H1 (cell line): ENCODE data around the gene PFKP. TPM values are rescaled to one million over a fixed set of nuclear protein-coding genes. Genes with fewer than 3 reads are reported as not detected.

Source experiments
- CTCF ChIA-PET: fragments of 300-600 bp; sonication (Branson Sonifier 250); formaldehyde crosslinking; loops from one replicate; lab custom pipeline; 2021; ENCODE audit not compliant: partially characterized antibody; lab: Charles Lee
- POLR2A ChIA-PET: fragments of 300-600 bp; sonication (Branson Sonifier 250); formaldehyde crosslinking; loops from one replicate; lab custom pipeline; 2021; ENCODE audit warnings: inconsistent platforms; ENCODE audit not compliant: partially characterized antibody; lab: Charles Lee
- DNase-seq, 2 experiments: peaks; one replicate each; pipeline versions ENCODE4 v3.0.0 to v3.0.0-alpha.2; 2010 to 2022; ENCODE audit warnings: low spot score in 2 of 2, low read depth in 1 of 2, mixed read lengths in 1 of 2
- FAIRE-seq: peaks from 2 replicates; lab custom pipeline; 2011; peaks lifted over from hg19 to GRCh38; lab: Jason Lieb, UNC
- H2AFZ ChIP-seq: 2 replicates; pipeline ENCODE4 v1.8.1; 2012; ENCODE audit warnings: low read length, inconsistent platforms
- H2AK5ac ChIP-seq: 2 replicates; pipeline ENCODE4 v1.6.1; 2013; ENCODE audit warnings: low read depth, low read length
- H2BK120ac ChIP-seq: replicated peaks from 2 replicates; pipeline ENCODE3; 2013; ENCODE audit warnings: low read depth, low read length, inconsistent platforms
- H2BK12ac ChIP-seq: 2 replicates; pipeline ENCODE4 v1.6.1; 2013; ENCODE audit warnings: low read depth, low read length
- H2BK15ac ChIP-seq: 2 replicates; pipeline ENCODE4 v1.6.1; 2013; ENCODE audit warnings: low read length
- H2BK20ac ChIP-seq: 2 replicates; pipeline ENCODE4 v1.6.1; 2013; ENCODE audit warnings: low read length
- H2BK5ac ChIP-seq: 2 replicates; pipeline ENCODE4 v1.6.1; 2013; ENCODE audit warnings: low read depth, low read length
- H3K14ac ChIP-seq: 2 replicates; pipeline ENCODE4 v1.6.1; 2013; ENCODE audit warnings: inconsistent platforms; ENCODE audit not compliant: insufficient read length
- H3K18ac ChIP-seq: 2 replicates; pipeline ENCODE4 v1.6.1; 2013; ENCODE audit warnings: low read length; ENCODE audit errors: extremely low read depth
- H3K23ac ChIP-seq: 2 replicates; pipeline ENCODE4 v1.6.1; 2013; ENCODE audit warnings: inconsistent platforms; ENCODE audit not compliant: insufficient read length
- H3K23me2 ChIP-seq: 2 replicates; pipeline ENCODE4 v1.6.1; 2013; ENCODE audit warnings: low read depth, low read length
- H3K27ac ChIP-seq: 2 replicates; pipeline ENCODE4 v1.6.1; 2011; ENCODE audit warnings: low read depth, low read length, inconsistent platforms
- H3K27me3 ChIP-seq, 4 experiments: replicated peaks in 1 of 4; 1 replicate in 1 of 4; 2 replicates in 3 of 4; pipeline versions ENCODE4 v1.6.1 to v1.8.1; 2011 to 2013; ENCODE audit warnings: low read length in 3 of 4, mild to moderate bottlenecking in 3 of 4, inconsistent platforms in 2 of 4, mixed read lengths in 2 of 4, moderate library complexity in 1 of 4; ENCODE audit not compliant: control insufficient read depth in 3 of 4, insufficient read depth in 3 of 4; ENCODE audit errors: extremely low read depth in 1 of 4
- H3K36me3 ChIP-seq, 4 experiments: 2 replicates each; pipeline versions ENCODE4 v1.6.1 to v1.8.1; 2011 to 2013; ENCODE audit warnings: mild to moderate bottlenecking in 4 of 4, low read length in 3 of 4, moderate library complexity in 2 of 4, control low read depth in 1 of 4, inconsistent platforms in 1 of 4; ENCODE audit not compliant: insufficient read depth in 4 of 4, control insufficient read depth in 2 of 4
- H3K4ac ChIP-seq: replicated peaks from 2 replicates; pipeline ENCODE3; 2013; ENCODE audit warnings: low read length, low read depth, mixed read lengths, inconsistent platforms; ENCODE audit not compliant: insufficient read length
- H3K4me1 ChIP-seq, 4 experiments: replicated peaks in 1 of 4; 1 replicate in 1 of 4; 2 replicates in 3 of 4; pipeline versions ENCODE4 v1.6.1 to v1.8.1; 2011 to 2013; ENCODE audit warnings: low read length in 3 of 4, inconsistent platforms in 2 of 4, mixed read lengths in 1 of 4; ENCODE audit not compliant: insufficient read depth in 4 of 4, control insufficient read depth in 3 of 4
- H3K4me2 ChIP-seq, 2 experiments: 2 replicates each; pipeline versions ENCODE4 v1.6.1 to v1.8.1; 2011 to 2013; ENCODE audit warnings: low read depth in 2 of 2, low read length in 2 of 2, control low read depth in 1 of 2, inconsistent platforms in 1 of 2, mild to moderate bottlenecking in 1 of 2; ENCODE audit not compliant: insufficient read depth in 1 of 2
- H3K4me3 ChIP-seq, 4 experiments: fragments of 200-600, 300-600 bp in 1 of 4; sonication (generic), shearing (Covaris generic), sonication (Bioruptor Twin) in 1 of 4; 2 replicates each; pipeline versions ENCODE4 v1.5.1 to v1.8.1; 2011 to 2016; ENCODE audit warnings: low read length in 4 of 4, low read depth in 3 of 4, control low read depth in 2 of 4, inconsistent platforms in 2 of 4, mild to moderate bottlenecking in 2 of 4, mixed read lengths in 1 of 4, moderate library complexity in 1 of 4; ENCODE audit not compliant: insufficient read depth in 2 of 4; ENCODE audit errors: extremely low read depth in 1 of 4
- H3K56ac ChIP-seq: replicated peaks from 2 replicates; pipeline ENCODE3; 2013; ENCODE audit warnings: low read depth, mild to moderate bottlenecking, mixed read lengths, low read length, inconsistent platforms; ENCODE audit not compliant: insufficient read length
- H3K79me1 ChIP-seq: 2 replicates; pipeline ENCODE4 v1.6.1; 2013; ENCODE audit warnings: low read depth, low read length, control low read depth
- H3K79me2 ChIP-seq, 2 experiments: 2 replicates each; pipeline versions ENCODE4 v1.6.1 to v1.8.1; 2012 to 2013; ENCODE audit warnings: low read length in 2 of 2, mild to moderate bottlenecking in 2 of 2, inconsistent platforms in 1 of 2; ENCODE audit not compliant: insufficient read depth in 2 of 2, control insufficient read depth in 1 of 2
- H3K9ac ChIP-seq, 4 experiments: replicated peaks in 1 of 4; 1 replicate in 1 of 4; 2 replicates in 3 of 4; pipeline versions ENCODE4 v1.6.1 to v1.8.1; 2011 to 2013; ENCODE audit warnings: low read depth in 3 of 4, low read length in 3 of 4, control low read depth in 2 of 4, mild to moderate bottlenecking in 2 of 4, moderate library complexity in 2 of 4, inconsistent platforms in 1 of 4; ENCODE audit errors: extremely low read depth in 1 of 4
- H3K9me3 ChIP-seq, 2 experiments: 2 replicates each; pipeline versions ENCODE4 v1.6.1 to v1.8.1; 2012 to 2013; ENCODE audit warnings: mild to moderate bottlenecking in 2 of 2, moderate library complexity in 2 of 2, control low read depth in 1 of 2, inconsistent platforms in 1 of 2, low read depth in 1 of 2, low read length in 1 of 2, mixed read lengths in 1 of 2; ENCODE audit not compliant: insufficient read depth in 2 of 2
- H4K20me1 ChIP-seq, 2 experiments: replicated peaks in 1 of 2; 2 replicates each; pipeline versions ENCODE3 to v1.8.1; 2011 to 2013; ENCODE audit warnings: inconsistent platforms in 2 of 2, low read length in 2 of 2, mild to moderate bottlenecking in 1 of 2; ENCODE audit not compliant: insufficient read depth in 2 of 2, control insufficient read depth in 1 of 2
- H4K5ac ChIP-seq: 2 replicates; pipeline ENCODE4 v1.6.1; 2013; ENCODE audit warnings: low read length, low read depth, mixed read lengths, inconsistent platforms; ENCODE audit not compliant: insufficient read length
- H4K8ac ChIP-seq: 2 replicates; pipeline ENCODE4 v1.8.0; 2013; ENCODE audit warnings: mild to moderate bottlenecking, moderate library complexity, low read length, inconsistent platforms; ENCODE audit not compliant: insufficient read depth; ENCODE audit errors: extremely low read depth
- H4K91ac ChIP-seq: replicated peaks from 2 replicates; pipeline ENCODE3; 2013; ENCODE audit warnings: low read length, mixed read lengths, inconsistent platforms; ENCODE audit not compliant: insufficient read length
- CBX8 ChIP-seq: fragments of 300-800, 300-1000 bp; sonication (generic); IDR thresholded peaks from 2 replicates; pipeline ENCODE4 v1.7.1; 2016; ENCODE audit warnings: low read depth, low read length, borderline replicate concordance
- CEBPB ChIP-seq: IDR thresholded peaks from 2 replicates; pipeline ENCODE4 v1.6.1; 2012; ENCODE audit warnings: low read depth, low read length
- CHD2 ChIP-seq: IDR thresholded peaks from 2 replicates; pipeline ENCODE4 v1.6.1; 2012; ENCODE audit warnings: low read length, improper control_type of control experiment
- FOSL1 ChIP-seq: IDR thresholded peaks from 2 replicates; pipeline ENCODE4 v1.6.1; 2011; ENCODE audit warnings: mild to moderate bottlenecking, low read depth, low read length, moderate library complexity; ENCODE audit not compliant: insufficient read depth
- SIN3A ChIP-seq, 2 experiments: IDR thresholded peaks in 1 of 2; conservative IDR thresholded peaks in 1 of 2; 2 replicates each; pipeline ENCODE4 v1.6.1; 2011 to 2012; ENCODE audit warnings: low read length in 2 of 2, improper control_type of control experiment in 1 of 2, low read depth in 1 of 2, mild to moderate bottlenecking in 1 of 2
- SP2 ChIP-seq: IDR thresholded peaks from 2 replicates; pipeline ENCODE4 v1.6.1; 2012; ENCODE audit warnings: mild to moderate bottlenecking, low read length, inconsistent platforms
- TEAD4 ChIP-seq: IDR thresholded peaks from 2 replicates; pipeline ENCODE4 v1.6.1; 2012; ENCODE audit warnings: low read depth, low read length, inconsistent platforms, mixed read lengths
- WGBS, 2 experiments: shearing (Covaris generic) in 1 of 2; methylation state at CpG; one replicate each; pipeline versions ENCODE4 v1.1.6 to v1.1.7; 2013 to 2015; ENCODE audit warnings: low lambda C conversion rate in 2 of 2, mixed read lengths in 2 of 2, inconsistent platforms in 1 of 2, low coverage in 1 of 2, missing lambda C conversion rate in 1 of 2; ENCODE audit not compliant: insufficient replicate concordance in 2 of 2, insufficient coverage in 1 of 2, insufficient read length in 1 of 2; ENCODE audit errors: extremely low coverage in 1 of 2, missing lambda C conversion rate in 1 of 2; 5-methylcytosine and 5-hydroxymethylcytosine counted together
- polyA plus RNA-seq, 7 experiments: library from polyadenylated mRNA; depleted of rRNA in 3 of 7; stranded (reverse) in 5 of 7; unstranded in 2 of 7; fragments of >200 nt in 5 of 7; fragments of 200-250 nt in 2 of 7; gene quantifications; 1 replicate in 5 of 7; 2 replicates in 1 of 7; 4 replicates in 1 of 7; pipeline versions ENCODE4 v1.2.1 to v1.2.3, GENCODE V29; 2011 to 2013; ENCODE audit warnings: missing spikeins in 2 of 7, mixed read lengths in 2 of 7
- total RNA-seq: library from RNA; stranded (reverse); fragmentation: NEBNext Ultra II Directional; extraction: Animal tissue kit (Norgen Biotek cat#: 25700); gene quantifications from 2 replicates; pipeline ENCODE4 v1.2.1, GENCODE V29; 2021

The PFKP gene
- total and polyA plus RNA-seq, 2 of the 8 experiments (the other 6 are each of a cell fraction or from before 2014, with no cell fraction given) = 51.2 to 128 TPM

GRCh38 chr10:3179174-3179573, 111.8 kb downstream of the PFKP start:
- Histone ChIP-seq H4K91ac (no peak overlapping the region), H2BK120ac (no peak overlapping the region), H3K9ac (no peak overlapping the region), H3K9me3 (no peaks in the 10 kb centered on the region), H4K8ac (no peak overlapping the region), H3K56ac (no peak overlapping the region), H3K4ac (no peak overlapping the region), H2AFZ (no peak overlapping the region), H3K18ac (no peak overlapping the region), H3K79me1 (no peaks in the 10 kb centered on the region), H4K20me1 (no peaks in the 10 kb centered on the region), H3K23ac (no peak overlapping the region), H2BK15ac (no peak overlapping the region), H2BK20ac (no peak overlapping the region), H3K4me1 (no peaks in the 10 kb centered on the region), H2BK5ac (no peak overlapping the region), H3K14ac (no peak overlapping the region), H2AK5ac (no peak overlapping the region), H4K5ac (no peak overlapping the region), H3K23me2 (no peaks in the 10 kb centered on the region; the same call in 1 of the 2 replicates), H3K79me2 (no peaks in the 10 kb centered on the region), H3K27ac (no peak overlapping the region), H2BK12ac (no peak overlapping the region), H3K4me3 (no peak overlapping the region), H3K27me3 (no peaks in the 10 kb centered on the region), H3K4me2 (no peak overlapping the region), H3K36me3 (no peaks in the 10 kb centered on the region)
- TF ChIP-seq CBX8 = no peak
- TF ChIP-seq CHD2 = no peak
- TF ChIP-seq SP2 = no peak
- TF ChIP-seq FOSL1 = no peak
- TF ChIP-seq SIN3A (conservative IDR thresholded peaks at IDR 0.05 in 1 of 2, IDR thresholded peaks at IDR 0.05 in 1 of 2; ENCODE audit: low read depth in 1 of 2, low read length in 2 of 2) = no peak
- no peak for TF ChIP-seq TEAD4
- no peak for TF ChIP-seq CEBPB
- ChIA-PET CTCF (interaction anchor here (1.1 kb wide), 2 partner anchors 14 to 16 kb away, joined by 4 to 5 read pairs; no protein-coding TSS in a partner anchor), POLR2A (no interaction called here)
- WGBS, 2 experiments = 91% methylated on average over 5 of the region's 5 CpGs; no CpG with 5 or more reads in 1 of the 2 experiments
- DNase-seq (no peak), FAIRE-seq (no peak)
